Measurements from ENCODE around the gene CILP2.
A peak's percentile ranks its signal among the peaks of the same experiment; 100 is the strongest.

Gene CILP2

DNA sequence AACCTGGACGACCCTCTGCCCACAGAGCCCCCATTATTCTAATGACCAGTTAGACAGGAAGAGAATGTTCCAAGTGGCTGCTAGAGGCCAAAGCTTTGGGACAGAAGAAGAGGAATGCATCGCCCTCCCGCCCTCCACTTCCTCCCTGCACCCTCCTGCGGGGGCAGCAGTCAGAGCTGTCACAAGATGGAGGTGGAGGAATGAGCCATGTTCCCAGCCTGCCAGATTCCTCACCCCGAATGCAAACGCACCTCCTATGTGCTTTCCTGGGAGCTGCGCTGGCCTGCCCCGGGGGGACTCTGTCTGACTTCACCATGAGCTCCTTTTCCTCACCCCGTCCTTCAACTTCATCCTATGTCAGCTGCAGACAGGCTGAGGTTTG, 7.7 kb upstream of the CILP2 start:
- no peak for DNase-seq

DNA sequence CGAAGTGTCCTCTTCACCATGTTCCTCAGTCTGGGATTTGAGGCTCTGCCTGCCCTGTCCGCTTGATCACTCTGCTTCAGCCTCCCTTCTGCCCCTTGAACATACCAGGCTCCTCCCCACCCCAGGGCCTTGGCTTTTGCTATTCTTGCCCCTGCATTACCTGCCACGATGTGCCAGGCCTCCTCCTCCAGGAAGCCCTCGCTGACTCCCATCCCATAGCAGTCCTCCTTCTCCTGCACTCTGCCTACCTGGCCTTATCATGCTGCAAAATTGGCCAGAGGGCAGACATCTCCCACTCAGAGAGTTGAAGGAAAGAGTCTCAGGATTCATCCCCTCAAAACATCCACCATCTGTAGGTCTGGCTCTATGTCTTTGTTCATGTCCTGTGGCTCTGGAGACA, 7.2 kb upstream of the CILP2 start:
- no peak for DNase-seq

DNA sequence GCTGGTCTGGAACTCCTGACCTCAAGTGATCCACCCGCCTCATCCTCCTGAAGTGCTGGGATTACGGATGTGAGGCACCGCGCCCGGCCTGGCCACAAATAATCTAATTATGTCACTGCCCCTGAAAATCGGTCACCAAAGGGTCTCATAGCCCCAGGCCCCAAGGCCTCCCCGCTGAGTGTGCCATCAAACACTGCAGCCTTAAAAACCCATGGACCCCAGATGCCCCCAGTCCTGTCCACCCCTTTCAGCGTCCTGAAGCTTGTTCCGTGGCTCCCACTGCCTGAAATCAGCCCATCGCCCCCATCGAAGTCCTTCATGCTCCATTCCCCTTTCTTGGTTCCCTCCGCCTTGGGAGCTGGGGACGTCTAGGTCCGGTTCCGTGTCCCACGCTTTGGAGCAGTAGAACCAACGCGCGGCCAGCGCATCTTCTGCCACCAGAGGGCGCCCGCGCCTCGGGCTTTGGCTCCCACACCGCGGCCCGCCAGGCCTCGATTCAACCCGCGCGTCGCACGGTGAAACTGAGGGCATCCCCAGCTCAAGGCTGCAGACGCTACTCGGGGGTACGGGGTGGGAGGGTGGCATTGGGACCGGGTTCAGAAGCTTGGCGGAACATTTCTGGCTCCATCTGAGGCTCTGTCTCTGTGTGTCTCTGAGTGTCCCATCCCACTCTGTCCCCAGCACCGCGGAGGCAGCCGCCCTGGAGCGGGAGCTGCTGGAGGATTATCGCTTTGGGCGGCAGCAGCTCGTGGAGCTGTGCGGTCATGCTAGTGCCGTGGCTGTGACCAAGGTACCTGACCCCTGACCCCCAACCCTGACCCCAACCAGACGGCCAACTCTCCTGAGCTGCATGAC, 5.9 kb upstream of the CILP2 start:
- peak; percentile 54 for DNase-seq

DNA sequence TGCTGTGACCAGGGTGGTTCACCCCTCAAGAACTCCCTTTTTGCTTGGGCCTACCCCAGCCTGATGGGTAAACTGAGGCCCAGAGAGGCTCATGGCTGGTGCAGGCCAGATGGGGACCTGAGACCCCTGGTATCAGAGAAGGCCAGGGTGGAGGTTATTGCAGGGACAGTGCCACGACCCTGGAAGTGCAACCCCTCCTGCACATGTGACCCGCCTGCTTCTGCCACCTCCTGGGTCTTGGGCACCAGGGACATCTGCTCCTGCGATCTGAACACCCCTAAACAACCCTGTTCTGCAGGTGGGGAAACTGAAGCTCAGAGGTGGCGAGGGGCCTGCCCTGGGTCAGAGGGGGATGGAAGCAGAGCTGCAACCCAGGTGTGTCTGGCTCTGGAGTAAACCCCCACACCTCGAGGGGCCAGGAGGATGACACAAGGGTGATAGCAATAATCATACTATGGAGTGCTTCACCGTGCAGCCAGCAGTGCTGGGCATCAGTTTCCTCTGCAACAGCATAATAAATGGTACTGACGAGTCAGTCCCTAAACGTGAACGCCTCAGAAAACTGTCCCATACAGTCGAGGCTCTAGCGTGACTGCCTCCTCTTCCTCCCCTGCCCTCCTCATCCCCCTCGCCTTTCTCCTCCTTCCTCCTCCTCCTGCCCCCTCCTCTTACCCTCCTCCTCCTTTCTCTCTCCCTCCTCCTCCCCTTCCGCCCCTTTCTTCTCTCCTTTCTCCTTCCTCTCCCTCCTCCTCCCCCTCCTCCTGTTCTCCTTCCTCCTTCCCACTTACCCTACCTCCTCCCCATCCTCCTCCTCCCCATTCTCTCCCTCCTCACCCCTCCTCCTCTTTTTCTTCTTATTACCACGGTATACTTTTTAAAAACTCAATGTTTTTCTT, 5.0 kb upstream of the CILP2 start:
- no peak for DNase-seq

DNA sequence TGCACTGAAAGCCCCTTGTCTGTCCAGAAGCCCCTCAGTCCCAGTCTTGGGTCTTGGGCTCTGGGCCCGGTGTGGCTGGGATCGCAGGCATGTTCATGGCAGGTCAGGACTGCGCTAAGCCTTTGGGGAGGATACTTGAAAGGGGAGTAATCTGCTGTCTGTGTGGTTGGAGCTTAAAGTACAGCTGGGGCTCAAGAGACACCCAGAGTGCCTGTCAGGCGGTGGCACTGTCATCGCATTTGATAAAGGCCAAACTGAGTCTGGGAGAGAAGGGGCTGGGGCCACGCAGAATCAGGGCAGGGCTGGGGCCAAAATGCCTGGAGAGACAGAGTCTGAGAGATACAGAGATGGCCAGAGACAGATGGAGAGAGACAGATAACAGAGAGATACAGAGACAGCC, 4.2 kb upstream of the CILP2 start:
- no peak for DNase-seq

DNA sequence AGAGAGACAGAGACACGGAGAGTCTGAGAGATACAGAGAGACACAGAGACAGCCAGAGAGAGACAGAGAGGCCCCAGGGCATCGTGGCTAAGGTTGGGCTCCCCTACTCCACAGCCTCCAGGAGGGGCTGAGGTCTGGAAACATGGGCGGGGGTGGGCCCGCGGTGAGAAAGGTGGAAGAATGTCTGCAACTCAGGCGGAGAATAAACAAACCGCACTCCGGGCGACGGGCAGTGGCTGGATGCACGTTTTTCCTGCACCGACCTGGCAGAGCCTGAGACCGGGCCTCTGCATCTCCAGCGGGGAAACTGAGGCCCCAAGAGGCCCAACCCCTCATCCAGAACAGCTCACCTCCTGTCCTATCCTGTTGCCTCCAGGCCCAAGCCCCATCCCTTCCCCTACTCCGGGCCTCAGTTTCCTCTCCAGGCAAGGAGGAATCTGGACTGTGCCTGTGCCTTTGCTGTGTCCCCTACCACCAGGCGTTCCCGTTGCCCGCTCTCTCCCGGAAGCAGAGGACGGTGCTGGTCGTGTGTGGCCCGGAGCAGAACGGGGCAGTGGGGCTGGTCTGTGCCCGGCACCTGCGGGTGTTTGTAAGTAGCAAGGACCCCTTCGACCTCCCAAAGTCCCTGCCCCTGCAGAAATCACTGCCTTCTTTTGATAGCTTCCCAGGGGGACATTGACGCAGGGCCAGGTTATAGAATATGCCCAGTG, 3.4 kb upstream of the CILP2 start:
- DNase-seq, result no peak

DNA sequence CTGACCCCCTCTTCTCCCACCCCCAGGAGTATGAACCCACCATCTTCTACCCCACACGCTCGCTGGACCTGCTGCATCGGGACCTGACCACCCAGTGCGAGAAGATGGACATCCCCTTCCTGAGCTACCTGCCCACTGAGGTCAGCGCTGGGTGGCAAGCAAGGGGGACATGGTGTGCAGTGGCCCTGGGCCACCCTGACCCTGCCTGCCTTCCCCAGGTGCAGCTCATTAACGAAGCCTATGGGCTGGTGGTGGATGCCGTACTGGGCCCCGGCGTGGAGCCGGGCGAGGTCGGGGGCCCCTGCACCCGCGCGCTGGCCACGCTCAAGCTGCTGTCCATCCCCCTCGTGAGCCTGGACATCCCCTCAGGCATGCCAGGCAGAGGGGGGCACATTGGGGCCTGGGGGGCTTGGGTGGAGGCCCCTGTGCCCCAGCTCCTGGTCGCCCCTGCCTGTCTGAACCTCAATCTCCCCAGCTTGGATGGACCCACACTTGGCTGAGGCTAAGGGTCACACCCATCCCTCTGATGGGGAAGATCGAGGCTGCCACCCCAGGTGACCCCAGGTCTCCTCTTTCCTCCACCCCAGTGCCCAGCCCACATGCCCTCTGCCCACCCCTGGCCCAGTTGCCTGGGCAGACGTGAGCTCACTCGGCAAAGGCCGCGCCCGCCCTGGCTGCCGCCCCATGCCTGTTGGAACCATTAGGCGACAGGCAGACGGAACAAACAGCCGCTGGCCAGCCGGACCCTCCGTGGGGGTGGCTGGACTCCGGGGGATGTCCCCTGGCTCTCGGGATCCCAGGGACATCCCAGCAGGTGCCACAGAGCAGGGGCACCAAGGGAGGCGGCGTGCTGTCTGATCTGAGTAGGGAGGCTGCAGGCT, 2.5 kb upstream of the CILP2 start:
- no peak for DNase-seq

DNA sequence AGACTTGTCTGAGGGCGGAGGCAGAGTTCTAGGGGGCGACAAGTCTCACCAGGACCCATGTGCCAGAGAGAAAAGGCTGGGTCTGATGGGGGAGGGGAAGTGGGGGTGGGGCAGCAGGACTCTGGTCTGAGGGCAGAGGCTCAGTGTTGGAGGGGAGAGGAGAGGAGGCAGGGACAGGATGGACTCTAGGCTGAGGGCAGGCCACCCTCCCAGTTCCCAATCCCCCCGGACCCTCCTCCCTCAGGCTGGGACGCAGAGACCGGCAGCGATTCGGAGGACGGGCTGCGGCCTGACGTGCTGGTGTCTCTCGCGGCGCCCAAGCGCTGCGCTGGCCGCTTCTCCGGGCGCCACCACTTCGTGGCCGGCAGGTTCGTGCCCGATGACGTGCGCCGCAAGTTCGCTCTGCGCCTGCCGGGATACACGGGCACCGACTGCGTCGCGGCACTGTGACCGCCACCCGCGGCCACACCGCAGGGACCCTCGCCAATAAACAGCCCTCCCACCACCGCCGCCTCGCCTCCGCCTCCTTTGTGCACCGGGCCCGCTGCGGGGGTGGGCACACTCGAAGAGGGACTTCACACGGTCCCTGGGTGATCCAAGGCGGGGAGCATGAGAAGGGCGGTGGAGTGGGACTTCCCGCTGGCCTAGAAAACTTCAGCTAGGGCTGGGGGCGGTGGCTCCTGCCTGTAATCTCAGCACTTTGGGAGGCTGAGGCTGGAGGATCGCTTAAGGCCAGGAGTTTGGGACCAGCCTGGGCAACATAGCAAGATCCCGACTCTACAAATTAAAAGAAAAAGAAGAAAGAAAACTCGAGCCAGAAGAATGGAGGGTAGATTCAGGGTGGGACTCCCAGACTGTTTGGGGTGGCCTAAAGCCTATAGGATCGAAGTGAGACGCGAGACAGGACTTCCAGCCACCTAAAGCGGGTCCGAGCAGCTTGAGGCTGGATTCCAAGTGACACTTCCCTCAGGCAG, 703 bp upstream of the CILP2 start:
- DNase-seq, result no peak

DNA sequence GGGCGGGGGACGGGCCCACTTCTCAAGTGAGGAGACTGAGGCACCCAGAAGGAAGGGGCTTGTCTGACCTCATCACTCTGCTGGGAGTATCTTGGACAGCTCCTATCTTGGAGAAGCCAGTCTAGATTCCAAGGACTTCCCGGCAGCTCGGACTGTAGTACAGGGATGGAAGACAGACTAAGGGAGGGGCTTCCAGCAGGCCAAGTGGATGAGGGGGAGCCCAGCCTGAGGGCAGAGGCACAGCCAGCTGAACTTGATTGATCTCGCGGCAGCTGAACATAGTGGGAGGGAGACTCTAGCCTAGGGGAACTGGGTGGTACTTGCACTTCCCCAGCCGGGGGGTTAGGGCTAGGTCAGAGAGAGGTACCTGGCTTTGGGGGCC, 711 bp downstream of the CILP2 start:
- DNase-seq, result no peak

DNA sequence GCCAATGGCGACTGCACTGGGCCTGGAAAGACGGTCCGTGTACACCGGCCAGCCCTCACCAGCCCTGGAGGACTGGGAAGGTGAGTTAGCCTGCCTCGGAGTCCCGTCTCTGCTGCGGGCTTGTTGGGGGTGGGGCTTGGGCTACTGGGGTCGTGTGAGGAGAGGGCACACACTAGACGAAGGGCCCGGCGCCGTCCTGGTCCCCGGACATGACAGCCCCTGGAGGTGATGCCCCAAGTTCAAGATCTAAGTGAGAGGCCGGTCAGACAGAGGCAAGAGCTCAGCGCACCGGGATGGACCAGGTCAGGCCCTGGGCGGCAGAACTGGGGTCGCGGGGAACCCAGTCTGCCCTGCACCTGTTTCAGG, 1.6 kb downstream of the CILP2 start:
- DNase-seq, result no peak

DNA sequence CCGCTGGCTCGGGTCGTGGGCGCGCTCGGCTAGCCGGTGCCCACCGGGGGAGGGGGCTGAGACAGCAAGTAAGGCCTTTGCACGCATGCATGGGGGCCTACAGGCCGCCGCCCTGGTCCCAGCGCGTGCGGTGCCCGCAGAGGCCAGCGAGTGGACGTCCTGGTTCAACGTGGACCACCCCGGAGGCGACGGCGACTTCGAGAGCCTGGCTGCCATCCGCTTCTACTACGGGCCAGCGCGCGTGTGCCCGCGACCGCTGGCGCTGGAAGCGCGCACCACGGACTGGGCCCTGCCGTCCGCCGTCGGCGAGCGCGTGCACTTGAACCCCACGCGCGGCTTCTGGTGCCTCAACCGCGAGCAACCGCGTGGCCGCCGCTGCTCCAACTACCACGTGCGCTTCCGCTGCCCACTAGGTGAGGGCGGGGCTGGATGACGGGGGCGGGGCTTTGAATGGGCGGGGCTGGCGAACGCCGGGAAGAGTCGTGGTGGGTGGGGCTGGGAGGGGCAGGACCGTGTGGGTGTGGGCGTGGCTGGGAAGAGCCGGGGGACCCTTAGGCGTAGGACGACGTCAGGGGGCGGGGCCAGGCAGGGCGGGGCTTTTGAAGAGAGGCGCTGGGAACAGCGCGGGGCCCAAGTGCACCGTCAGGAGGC, 2.1 kb downstream of the CILP2 start:
- peak; percentile 65 for DNase-seq

DNA sequence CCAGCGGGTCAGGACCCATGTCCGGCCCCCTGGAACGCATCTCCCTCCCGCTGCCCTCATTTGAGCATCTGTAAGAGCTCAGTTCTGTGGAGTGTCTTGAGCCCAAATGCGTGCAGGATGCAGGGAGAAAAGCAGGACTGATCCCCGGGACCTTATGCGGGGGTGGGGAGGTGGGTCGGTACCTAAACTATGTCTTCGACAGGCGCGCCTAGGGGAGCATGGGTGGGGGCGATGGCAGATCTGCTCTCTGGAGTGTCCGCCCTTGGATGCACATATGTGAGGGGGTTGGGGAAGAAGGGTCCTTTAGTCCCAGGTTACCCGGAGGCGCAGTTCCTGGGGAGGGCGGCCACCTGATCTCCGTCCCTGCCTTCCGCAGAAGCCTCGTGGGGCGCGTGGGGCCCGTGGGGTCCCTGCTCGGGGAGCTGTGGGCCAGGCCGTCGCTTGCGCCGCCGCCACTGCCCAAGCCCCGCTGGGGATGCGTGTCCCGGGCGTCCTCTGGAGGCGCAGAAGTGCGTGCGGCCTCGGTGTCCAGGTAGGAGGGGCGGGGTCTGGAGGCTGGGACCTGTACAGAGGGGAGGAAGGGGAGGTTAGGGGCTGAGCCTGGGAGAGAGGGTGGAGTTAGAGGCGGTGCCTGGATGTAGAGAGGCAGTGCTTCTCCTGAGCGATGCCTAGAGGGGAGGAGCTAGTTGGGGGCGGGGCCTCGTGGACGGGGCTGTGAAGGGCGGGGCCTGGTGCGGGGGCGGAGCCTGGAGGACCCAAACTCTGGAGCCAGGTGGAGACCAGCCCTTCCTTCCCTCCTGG, 2.9 kb downstream of the CILP2 start:
- DNase-seq, result peak; percentile 36

DNA sequence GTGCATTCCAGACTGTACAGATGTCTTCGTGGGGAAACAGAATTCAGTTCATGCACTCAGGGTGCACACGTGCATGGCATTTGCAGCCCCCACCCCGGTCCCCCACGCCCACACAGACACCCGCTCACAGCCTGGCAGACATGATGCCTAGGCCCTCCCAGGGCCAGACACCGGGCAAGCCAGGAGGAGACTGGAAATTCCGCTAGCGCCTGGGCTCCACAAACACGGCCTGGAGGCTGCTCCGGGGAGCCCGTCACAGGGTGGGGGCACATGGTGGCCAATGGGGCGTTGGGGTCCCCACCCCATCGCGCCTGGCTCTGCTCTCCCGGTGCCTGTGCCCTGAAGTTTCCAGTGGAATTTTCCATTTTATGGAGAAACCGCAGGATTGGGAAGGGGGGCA, 3.6 kb downstream of the CILP2 start:
- no peak for DNase-seq

DNA sequence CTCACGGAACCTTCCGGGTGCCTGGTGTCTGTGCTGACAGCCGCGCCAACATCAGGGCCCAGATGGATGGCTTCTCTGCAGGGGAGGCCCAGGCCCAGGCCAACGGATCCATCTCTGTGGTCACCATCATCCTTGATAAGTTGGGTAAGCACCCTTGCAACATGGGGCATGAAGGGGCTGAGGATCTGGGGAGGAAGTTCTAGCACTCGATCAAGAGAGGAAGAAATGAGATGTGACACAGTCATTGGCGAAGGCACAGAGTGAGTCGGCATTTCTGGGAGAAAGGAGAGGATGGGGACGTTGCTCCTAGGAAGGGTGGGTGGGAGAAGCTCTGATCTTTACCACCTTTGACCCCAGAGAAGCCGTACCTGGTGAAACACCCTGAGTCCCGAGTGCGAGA, 4.4 kb downstream of the CILP2 start:
- DNase-seq, result no peak

DNA sequence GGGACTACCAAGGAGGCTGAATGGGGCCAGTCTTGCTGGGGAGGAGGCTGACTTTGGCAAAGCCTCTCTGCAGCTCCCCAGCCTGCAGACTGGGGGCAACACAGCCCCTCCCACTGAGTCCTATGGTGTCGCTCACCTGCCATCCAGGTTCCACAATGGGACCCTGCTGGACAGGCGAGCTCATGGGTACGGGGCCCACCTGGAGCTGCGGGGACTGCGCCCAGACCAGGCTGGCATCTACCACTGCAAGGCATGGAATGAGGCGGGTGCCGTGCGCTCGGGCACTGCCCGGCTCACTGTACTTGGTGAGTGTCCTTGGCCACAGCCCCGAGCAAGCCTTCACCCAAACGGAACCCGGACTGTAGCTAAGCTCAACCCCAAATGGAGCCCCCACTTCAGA, 5.0 kb downstream of the CILP2 start:
- DNase-seq, result no peak

DNA sequence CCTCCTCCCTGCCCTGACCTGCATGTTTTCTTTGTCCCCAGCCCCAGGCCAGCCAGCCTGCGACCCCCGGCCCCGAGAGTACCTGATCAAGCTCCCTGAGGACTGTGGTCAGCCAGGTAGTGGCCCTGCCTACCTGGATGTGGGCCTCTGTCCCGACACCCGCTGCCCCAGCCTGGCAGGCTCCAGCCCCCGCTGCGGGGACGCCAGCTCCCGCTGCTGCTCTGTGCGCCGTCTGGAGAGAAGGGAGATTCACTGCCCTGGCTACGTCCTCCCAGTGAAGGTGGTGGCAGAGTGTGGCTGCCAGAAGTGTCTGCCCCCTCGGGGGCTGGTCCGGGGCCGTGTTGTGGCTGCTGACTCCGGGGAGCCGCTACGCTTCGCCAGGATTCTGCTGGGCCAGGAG, 5.6 kb downstream of the CILP2 start:
- no peak for DNase-seq

DNA sequence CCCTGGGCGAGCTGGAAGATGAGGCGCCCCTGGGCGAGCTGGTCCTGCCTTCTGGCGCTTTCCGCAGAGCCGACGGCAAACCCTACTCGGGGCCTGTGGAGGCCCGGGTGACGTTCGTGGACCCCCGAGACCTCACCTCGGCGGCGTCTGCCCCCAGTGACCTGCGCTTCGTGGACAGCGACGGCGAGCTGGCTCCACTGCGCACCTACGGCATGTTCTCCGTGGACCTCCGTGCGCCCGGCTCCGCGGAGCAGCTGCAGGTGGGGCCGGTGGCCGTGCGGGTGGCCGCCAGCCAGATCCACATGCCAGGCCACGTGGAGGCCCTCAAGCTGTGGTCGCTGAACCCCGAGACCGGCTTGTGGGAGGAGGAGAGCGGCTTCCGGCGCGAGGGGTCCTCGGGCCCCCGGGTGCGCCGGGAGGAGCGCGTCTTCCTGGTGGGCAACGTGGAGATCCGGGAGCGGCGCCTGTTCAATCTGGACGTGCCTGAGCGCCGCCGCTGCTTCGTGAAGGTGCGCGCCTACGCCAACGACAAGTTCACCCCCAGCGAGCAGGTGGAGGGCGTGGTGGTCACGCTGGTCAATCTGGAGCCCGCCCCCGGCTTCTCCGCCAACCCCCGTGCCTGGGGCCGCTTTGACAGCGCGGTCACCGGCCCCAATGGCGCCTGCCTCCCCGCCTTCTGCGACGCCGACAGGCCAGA, 6.3 kb downstream of the CILP2 start:
- DNase-seq, result no peak

DNA sequence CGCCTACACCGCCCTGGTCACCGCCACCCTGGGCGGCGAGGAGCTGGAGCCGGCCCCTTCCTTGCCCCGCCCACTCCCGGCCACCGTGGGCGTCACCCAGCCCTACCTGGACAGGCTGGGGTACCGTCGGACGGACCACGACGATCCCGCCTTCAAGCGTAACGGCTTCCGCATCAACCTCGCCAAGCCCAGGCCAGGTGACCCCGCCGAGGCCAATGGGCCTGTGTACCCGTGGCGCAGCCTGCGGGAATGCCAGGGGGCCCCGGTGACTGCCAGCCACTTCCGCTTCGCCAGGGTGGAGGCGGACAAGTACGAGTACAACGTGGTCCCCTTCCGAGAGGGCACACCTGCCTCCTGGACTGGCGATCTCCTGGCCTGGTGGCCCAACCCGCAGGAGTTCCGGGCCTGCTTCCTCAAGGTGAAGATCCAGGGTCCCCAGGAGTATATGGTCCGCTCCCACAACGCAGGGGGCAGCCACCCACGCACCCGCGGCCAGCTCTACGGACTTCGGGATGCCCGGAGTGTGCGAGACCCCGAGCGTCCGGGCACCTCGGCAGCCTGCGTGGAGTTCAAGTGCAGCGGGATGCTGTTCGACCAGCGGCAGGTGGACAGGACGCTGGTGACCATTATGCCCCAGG, 7.0 kb downstream of the CILP2 start:
- DNase-seq, result no peak

DNA sequence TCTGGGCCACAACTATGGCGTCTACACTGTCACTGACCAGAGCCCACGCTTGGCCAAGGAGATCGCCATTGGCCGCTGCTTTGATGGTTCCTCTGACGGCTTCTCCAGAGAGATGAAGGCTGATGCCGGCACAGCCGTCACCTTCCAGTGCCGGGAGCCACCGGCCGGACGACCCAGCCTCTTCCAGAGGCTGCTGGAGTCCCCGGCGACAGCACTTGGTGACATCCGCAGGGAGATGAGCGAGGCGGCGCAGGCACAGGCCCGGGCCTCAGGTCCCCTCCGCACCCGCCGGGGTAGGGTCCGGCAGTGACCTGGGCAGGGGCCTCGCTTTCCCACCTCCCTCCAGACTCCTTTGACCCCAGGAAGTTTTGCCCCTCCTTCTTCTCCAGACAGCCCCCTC, 7.6 kb downstream of the CILP2 start:
- no peak for DNase-seq
